Measurements from ENCODE around the gene PDK1.

PDK1 gene

DNA sequence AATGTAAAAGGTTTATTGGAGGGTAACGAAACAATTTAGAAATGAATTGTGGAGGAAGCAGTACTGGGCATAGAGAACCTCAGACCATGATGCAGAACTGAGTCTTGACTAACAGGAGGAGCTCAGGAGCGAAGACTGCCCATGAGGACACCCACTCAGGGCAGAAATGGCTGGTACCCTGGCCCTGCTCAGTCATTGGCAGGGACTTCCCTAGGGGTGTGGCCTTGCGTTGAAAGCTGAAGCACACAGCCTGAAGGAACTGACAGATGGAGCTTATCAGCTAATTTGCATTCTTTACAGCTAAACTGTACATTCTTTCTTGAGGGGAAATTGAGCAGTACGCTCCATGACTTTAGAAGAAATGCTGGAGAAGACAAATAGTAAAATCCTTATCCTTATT lies 57.1 kb downstream of the PDK1 start:
- H3K4me1 ChIP-seq: peaks cover 0 to 4% (median 0%) of the 10 kb centered on the region in 4 donors
- H3K4me3 ChIP-seq: no peak overlapping the region
- no peak overlapping the region for H3K27ac ChIP-seq
- intact Hi-C loops (cut with DNase I; ENCODE audit: low total_unique reads): no loop called here
- H3K36me3 ChIP-seq: no peaks in the 10 kb centered on the region
- H3K9me3 ChIP-seq: no peaks in the 10 kb centered on the region
- no peak for DNase-seq
- no peak for TF ChIP-seq CTCF (IDR thresholded peaks at IDR 0.05)
- H3K27me3 ChIP-seq: no peaks in the 10 kb centered on the region

DNA sequence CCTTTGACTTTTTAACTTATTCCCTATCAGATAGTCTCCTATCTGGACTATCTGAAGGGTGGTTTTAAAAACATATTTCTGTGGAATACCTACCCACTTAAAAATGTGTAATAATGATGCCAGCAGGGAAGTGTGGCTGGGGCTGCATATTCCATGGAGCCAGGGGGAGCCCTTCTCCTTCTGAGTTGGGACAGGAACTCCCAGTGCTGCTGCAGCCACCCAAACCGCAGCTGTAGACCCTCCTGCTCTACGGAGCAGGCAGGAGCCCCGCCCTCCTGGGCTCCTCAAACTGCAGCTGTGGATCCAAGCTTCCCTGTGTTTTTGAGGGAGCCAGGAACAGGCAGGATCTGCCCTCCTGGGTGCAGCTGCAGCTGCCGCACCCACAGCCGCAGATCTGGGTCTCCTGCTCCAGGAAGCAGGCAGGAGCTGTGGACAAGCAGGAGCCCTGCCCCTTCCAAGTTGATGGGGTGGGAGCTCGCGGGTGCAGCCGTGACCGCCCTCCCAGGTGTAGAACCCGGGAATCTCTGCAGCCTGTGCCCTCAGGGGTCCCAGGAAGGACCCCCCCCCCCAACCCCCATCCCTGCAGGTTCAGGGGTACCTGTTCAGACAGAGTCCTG lies 57.8 kb downstream of the PDK1 start:
- no peak for TF ChIP-seq CTCF (IDR thresholded peaks at IDR 0.05)
- Histone ChIP-seq H3K27ac (no peak overlapping the region), H3K9me3 (no peaks in the 10 kb centered on the region), H3K27me3 (no peaks in the 10 kb centered on the region), H3K36me3 (no peaks in the 10 kb centered on the region), H3K4me3 (no peak overlapping the region), H3K4me1 (peaks cover 0 to 4% (median 0%) of the 10 kb centered on the region in 4 donors)
- DNase-seq: no peak
- intact Hi-C loops (cut with DNase I; ENCODE audit: low total_unique reads): no loop called here

DNA sequence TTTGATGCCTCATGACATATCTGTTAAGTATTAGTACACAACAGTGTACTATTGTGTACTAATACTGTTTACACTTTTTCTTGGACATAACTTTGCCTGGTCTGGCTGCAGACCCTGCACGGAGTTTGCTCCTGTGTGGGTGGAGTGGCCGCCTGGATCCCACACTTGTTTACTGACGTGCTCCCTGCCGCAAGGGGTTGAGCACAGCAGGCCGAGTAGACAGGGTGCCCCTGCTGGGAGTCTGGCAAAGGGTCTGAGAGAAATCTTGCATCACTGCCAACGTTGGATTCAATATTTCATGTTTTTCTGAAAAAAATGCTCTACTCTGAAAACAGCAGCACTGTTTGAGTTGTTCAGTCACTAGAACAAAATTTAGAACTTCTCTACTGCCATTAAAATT lies 59.0 kb downstream of the PDK1 start:
- Histone ChIP-seq H3K9me3 (no peaks in the 10 kb centered on the region), H3K4me3 (no peak overlapping the region), H3K27ac (no peak overlapping the region), H3K36me3 (no peaks in the 10 kb centered on the region), H3K27me3 (no peaks in the 10 kb centered on the region), H3K4me1 (peaks cover 0 to 4% (median 0%) of the 10 kb centered on the region in 4 donors)
- intact Hi-C loops (cut with DNase I; ENCODE audit: low total_unique reads): no loop called here
- TF ChIP-seq CTCF (IDR thresholded peaks at IDR 0.05): no peak
- DNase-seq: no peak

DNA sequence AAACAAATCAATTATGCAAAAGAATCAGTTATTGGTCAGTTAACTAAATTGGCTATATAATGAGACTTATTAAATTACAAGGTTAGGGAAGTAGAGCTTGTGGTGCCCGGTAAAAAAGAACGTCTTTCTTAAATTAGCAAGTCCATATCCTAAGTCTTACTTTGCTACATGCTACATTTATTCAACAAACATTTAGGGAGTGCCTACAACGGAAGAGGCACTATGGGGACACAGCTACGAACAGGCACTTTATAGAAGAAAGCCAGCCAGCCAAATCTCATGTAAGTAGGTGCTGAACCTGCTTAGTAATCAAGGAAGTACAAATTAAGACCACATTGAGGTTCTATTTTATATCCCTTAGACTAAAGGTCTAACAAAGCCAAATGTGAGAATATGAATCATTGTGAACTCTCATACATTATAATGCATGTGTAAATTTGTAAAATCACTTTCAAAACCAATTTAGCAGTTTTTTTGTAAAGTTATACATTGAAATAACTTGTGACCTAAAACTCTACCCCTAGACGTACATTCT lies 59.9 kb downstream of the PDK1 start:
- intact Hi-C loops (cut with DNase I; ENCODE audit: low total_unique reads): no loop called here
- no peaks in the 10 kb centered on the region for H3K9me3 ChIP-seq

DNA sequence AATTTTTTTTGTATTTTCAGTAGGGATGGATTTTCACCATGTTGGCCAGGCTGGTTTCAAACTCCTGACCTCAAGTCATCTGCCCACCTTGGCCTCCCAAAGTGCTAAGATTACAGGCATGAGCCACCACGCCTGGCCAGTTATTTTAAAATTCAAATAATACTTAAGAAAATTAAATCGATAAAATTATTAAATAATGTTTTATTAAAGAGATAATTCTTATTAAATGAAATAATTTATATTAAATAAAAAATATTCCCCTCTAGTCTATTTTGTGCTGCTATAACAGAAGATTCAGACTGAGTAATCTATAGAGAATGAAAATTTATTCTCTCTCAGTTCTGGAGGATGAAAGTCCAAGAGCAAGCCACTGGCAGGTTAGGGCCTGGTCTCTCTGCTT lies 61.2 kb downstream of the PDK1 start:
- Histone ChIP-seq H3K4me1 (peaks cover 0 to 4% (median 0%) of the 10 kb centered on the region in 4 donors), H3K36me3 (no peaks in the 10 kb centered on the region), H3K4me3 (no peak overlapping the region), H3K27me3 (no peaks in the 10 kb centered on the region), H3K9me3 (no peaks in the 10 kb centered on the region), H3K27ac (no peak overlapping the region)
- DNase-seq: no peak
- no peak for TF ChIP-seq CTCF (IDR thresholded peaks at IDR 0.05)
- intact Hi-C loops (cut with DNase I; ENCODE audit: low total_unique reads): no loop called here

More for the DNA sequence above, 59.9 kb downstream of the PDK1 start:
- Histone ChIP-seq H3K27me3 (no peaks in the 10 kb centered on the region), H3K4me1 (peaks cover 0 to 4% (median 0%) of the 10 kb centered on the region in 4 donors), H3K4me3 (no peak overlapping the region), H3K36me3 (no peaks in the 10 kb centered on the region), H3K27ac (no peak overlapping the region)
- DNase-seq: no peak
- TF ChIP-seq CTCF (IDR thresholded peaks at IDR 0.05): no peak
